GM23338 (cell line): ENCODE results near the gene C6orf15. TPM values are rescaled to one million over a fixed set of nuclear protein-coding genes. Genes with fewer than 3 reads are reported as not detected.

Source experiments
- ATAC-seq: fragments of 200-7000 bp; cut with Tn5 transposase; 3 replicates; pipeline ENCODE4 v1.9.1; 2020
- DNase-seq: peaks from one replicate; pipeline ENCODE4 v3.0.0-alpha.2; 2015; ENCODE audit warnings: low spot score
- H2AFZ ChIP-seq: fragments of 200-600 bp; sonication (generic); 2 replicates; pipeline ENCODE4 v1.8.0; 2016; ENCODE audit warnings: antibody characterized with exemption, mild to moderate bottlenecking, moderate library complexity
- H3F3A ChIP-seq: fragments of 200-600 bp; sonication (generic); replicated peaks from 2 replicates; pipeline ENCODE4 v1.8.0; 2017; ENCODE audit warnings: antibody characterized with exemption, mixed run types, low read depth
- H3K27ac ChIP-seq: fragments of 200-600 bp; sonication (generic); 2 replicates; pipeline ENCODE4 v1.6.1; 2016; ENCODE audit warnings: low read depth
- H3K27me3 ChIP-seq: fragments of 200-600 bp; sonication (generic); 2 replicates; pipeline ENCODE4 v1.8.0; 2016; ENCODE audit warnings: mild to moderate bottlenecking, mixed run types, moderate library complexity; ENCODE audit not compliant: insufficient read depth
- H3K36me3 ChIP-seq: fragments of 200-600 bp; sonication (generic); 2 replicates; pipeline ENCODE4 v1.8.0; 2016; ENCODE audit warnings: mild to moderate bottlenecking; ENCODE audit not compliant: insufficient read depth
- H3K4me1 ChIP-seq: fragments of 200-600 bp; sonication (generic); 2 replicates; pipeline ENCODE4 v1.8.0; 2016; ENCODE audit warnings: mild to moderate bottlenecking, moderate library complexity; ENCODE audit not compliant: insufficient read depth
- H3K4me2 ChIP-seq: fragments of 200-600 bp; sonication (generic); 2 replicates; pipeline ENCODE4 v1.7.1; 2017; ENCODE audit warnings: mixed run types
- H3K4me3 ChIP-seq: fragments of 200-600 bp; sonication (generic); 2 replicates; pipeline ENCODE4 v1.6.1; 2016; ENCODE audit warnings: mixed run types
- H3K79me2 ChIP-seq: fragments of 200-600 bp; sonication (generic); replicated peaks from 2 replicates; pipeline ENCODE4 v1.8.0; 2017; ENCODE audit warnings: mild to moderate bottlenecking; ENCODE audit not compliant: insufficient read depth
- H3K9me2 ChIP-seq: fragments of 200-600 bp; sonication (generic); 2 replicates; pipeline ENCODE4 v1.8.0; 2017; ENCODE audit not compliant: insufficient read depth
- H4K20me1 ChIP-seq: fragments of 200-600 bp; sonication (generic); replicated peaks from 2 replicates; pipeline ENCODE4 v1.8.0; 2017; ENCODE audit warnings: mild to moderate bottlenecking; ENCODE audit not compliant: insufficient read depth
- H3K27ac Mint-ChIP-seq: 2 replicates; pipeline ENCODE4 v1.8.0; 2020; ENCODE audit warnings: inconsistent platforms, mild to moderate bottlenecking, moderate library complexity, mixed read lengths
- H3K27me3 Mint-ChIP-seq: 3 replicates; pipeline ENCODE4 v1.8.0; 2022; ENCODE audit warnings: low read depth, mild to moderate bottlenecking, moderate library complexity, mixed read lengths, inconsistent platforms; ENCODE audit not compliant: insufficient read depth, poor library complexity
- H3K36me3 Mint-ChIP-seq: 3 replicates; pipeline ENCODE4 v1.8.0; 2021; ENCODE audit warnings: low read depth, mild to moderate bottlenecking, inconsistent platforms, moderate library complexity, mixed read lengths
- H3K4me1 Mint-ChIP-seq: 3 replicates; pipeline ENCODE4 v1.8.0; 2020; ENCODE audit warnings: mild to moderate bottlenecking, inconsistent platforms, mixed read lengths
- H3K4me3 Mint-ChIP-seq: 3 replicates; pipeline ENCODE4 v1.8.0; 2021; ENCODE audit warnings: moderate library complexity, mild to moderate bottlenecking, inconsistent platforms, mixed read lengths
- H3K9me3 Mint-ChIP-seq: 3 replicates; pipeline ENCODE4 v1.8.0; 2020; ENCODE audit warnings: moderate library complexity, mild to moderate bottlenecking, inconsistent platforms, mixed read lengths
- CREB1 ChIP-seq: fragments of 250-450 bp; sonication (Bioruptor Pico); IDR thresholded peaks from 2 replicates; pipeline ENCODE4 v1.5.0; 2020; ENCODE audit warnings: low read depth, mild to moderate bottlenecking, moderate library complexity
- EZH2 ChIP-seq: fragments of 200-600 bp; sonication (generic); IDR thresholded peaks from one replicate; pipeline ENCODE4 v1.8.0; 2017; ENCODE audit warnings: antibody characterized with exemption, mild to moderate bottlenecking, low read depth; ENCODE audit not compliant: unreplicated experiment
- EZH2phosphoT487 ChIP-seq: fragments of 200-600 bp; sonication (generic); IDR thresholded peaks from one replicate; pipeline ENCODE4 v1.8.1; 2018; ENCODE audit warnings: antibody characterized with exemption; ENCODE audit not compliant: unreplicated experiment
- JUNB ChIP-seq: IDR thresholded peaks from one replicate; pipeline ENCODE4 v1.6.1; 2016; ENCODE audit warnings: antibody characterized with exemption; ENCODE audit not compliant: unreplicated experiment
- NANOG ChIP-seq: IDR thresholded peaks from 2 replicates; pipeline ENCODE4 v1.6.1; 2016; ENCODE audit warnings: antibody characterized with exemption, borderline replicate concordance
- POLR2AphosphoS5 ChIP-seq: IDR thresholded peaks from 2 replicates; pipeline ENCODE4 v1.6.1; 2016; ENCODE audit warnings: antibody characterized with exemption, low read depth
- STAT1 ChIP-seq: IDR thresholded peaks from one replicate; pipeline ENCODE4 v1.6.1; 2016; ENCODE audit warnings: antibody characterized with exemption; ENCODE audit not compliant: unreplicated experiment
- ZNF114 ChIP-seq: fragments of 250-450 bp; sonication (Bioruptor Pico); IDR thresholded peaks from 2 replicates; pipeline ENCODE4 v1.5.0; 2020; ENCODE audit warnings: mild to moderate bottlenecking, moderate library complexity
- ZNF331 ChIP-seq: fragments of 250-450 bp; sonication (Bioruptor Pico); IDR thresholded peaks from 2 replicates; pipeline ENCODE4 v1.5.0; 2020; ENCODE audit warnings: low read depth, mild to moderate bottlenecking, moderate library complexity
- polyA plus RNA-seq: library from polyadenylated mRNA; unstranded; fragments of >200 nt; fragmentation: Nextera tagmentation; extraction: Ambion mirVana; gene quantifications from 2 replicates; pipeline ENCODE4 v1.2.1, GENCODE V29; 2016
- total RNA-seq: library from RNA; depleted of rRNA; stranded (reverse); fragments of >200 nt; shearing (Covaris generic); gene quantifications from 2 replicates; pipeline ENCODE4 v1.2.3, GENCODE V29; 2014
- TF ChIP-seq, protein P1 (sequence below): IDR thresholded peaks from one replicate; pipeline ENCODE4 v1.6.1; 2018; ENCODE audit warnings: antibody characterized with exemption; ENCODE audit not compliant: unreplicated experiment
- TF ChIP-seq, protein P2 (sequence below): IDR thresholded peaks from 2 replicates; pipeline ENCODE4 v1.6.1; 2016; ENCODE audit warnings: antibody characterized with exemption
- TF ChIP-seq, protein P3 (sequence below): fragments of 250-450 bp; sonication (Bioruptor Pico); IDR thresholded peaks from 2 replicates; pipeline ENCODE4 v1.5.0; 2020; ENCODE audit warnings: mild to moderate bottlenecking, moderate library complexity
- TF ChIP-seq, protein P4 (sequence below), 2 experiments: fragments of 200-600 bp in 1 of 2; sonication (generic) in 1 of 2; conservative IDR thresholded peaks; 2 replicates each; pipeline versions ENCODE4 v1.5.1 to v1.6.1; 2016 to 2017; ENCODE audit warnings: antibody characterized with exemption in 2 of 2, low read depth in 2 of 2, mild to moderate bottlenecking in 2 of 2, moderate library complexity in 1 of 2

Gene C6orf15
- total and polyA plus RNA-seq, 2 experiments from 2014 or later, result not detected

DNA sequence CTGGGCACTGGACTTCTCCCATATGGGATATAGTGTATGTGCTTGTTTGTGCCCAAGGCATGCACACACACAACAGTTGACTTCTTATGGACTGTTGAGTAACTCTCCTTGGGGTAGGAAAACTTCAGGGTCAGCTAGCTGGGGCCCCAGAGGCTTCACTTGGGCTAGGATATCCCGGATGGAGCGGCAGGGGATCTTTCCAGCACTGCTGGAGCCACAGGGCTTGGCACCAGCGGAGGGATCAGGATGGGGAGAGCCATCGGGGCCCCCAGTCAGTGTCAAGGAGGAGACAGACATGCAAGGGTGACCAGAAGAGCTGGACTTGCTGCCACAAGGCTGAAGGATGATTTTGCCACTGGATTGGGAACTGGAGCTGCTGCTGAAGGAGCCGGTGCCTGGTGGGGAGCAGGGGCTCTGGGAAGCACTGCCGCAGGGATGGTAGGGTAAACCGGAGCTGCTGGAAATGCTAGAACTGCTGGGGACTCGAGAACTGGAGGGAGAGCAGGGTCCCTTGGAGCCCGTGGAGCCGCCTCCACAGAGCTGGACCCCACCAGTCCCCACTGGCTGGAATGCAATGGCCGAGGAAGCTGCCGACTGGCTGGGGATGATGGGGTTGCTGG lies 3.7 kb upstream of the C6orf15 start:
- H3K27me3 Mint-ChIP-seq, result peaks cover 13% of the 10 kb centered on the region

More for the DNA sequence above, 3.7 kb upstream of the C6orf15 start:
- no peaks in the 10 kb centered on the region; the same call in 2 of the 3 replicates for H3K36me3 Mint-ChIP-seq
- no peak for DNase-seq
- Histone ChIP-seq H3K36me3 (no peaks in the 10 kb centered on the region), H3K27ac (no peak overlapping the region), H3K79me2 (no peaks in the 10 kb centered on the region), H2AFZ (no peak overlapping the region), H3K4me1 (peaks cover 7% of the 10 kb centered on the region), H4K20me1 (no peaks in the 10 kb centered on the region), H3K4me3 (no peak overlapping the region), H3K27me3 (no peaks in the 10 kb centered on the region), H3K9me2 (peaks cover 7% of the 10 kb centered on the region; the same call in 1 of the 2 replicates), H3K4me2 (no peak overlapping the region), H3F3A (no peaks in the 10 kb centered on the region)
- TF ChIP-seq, protein P1, sequence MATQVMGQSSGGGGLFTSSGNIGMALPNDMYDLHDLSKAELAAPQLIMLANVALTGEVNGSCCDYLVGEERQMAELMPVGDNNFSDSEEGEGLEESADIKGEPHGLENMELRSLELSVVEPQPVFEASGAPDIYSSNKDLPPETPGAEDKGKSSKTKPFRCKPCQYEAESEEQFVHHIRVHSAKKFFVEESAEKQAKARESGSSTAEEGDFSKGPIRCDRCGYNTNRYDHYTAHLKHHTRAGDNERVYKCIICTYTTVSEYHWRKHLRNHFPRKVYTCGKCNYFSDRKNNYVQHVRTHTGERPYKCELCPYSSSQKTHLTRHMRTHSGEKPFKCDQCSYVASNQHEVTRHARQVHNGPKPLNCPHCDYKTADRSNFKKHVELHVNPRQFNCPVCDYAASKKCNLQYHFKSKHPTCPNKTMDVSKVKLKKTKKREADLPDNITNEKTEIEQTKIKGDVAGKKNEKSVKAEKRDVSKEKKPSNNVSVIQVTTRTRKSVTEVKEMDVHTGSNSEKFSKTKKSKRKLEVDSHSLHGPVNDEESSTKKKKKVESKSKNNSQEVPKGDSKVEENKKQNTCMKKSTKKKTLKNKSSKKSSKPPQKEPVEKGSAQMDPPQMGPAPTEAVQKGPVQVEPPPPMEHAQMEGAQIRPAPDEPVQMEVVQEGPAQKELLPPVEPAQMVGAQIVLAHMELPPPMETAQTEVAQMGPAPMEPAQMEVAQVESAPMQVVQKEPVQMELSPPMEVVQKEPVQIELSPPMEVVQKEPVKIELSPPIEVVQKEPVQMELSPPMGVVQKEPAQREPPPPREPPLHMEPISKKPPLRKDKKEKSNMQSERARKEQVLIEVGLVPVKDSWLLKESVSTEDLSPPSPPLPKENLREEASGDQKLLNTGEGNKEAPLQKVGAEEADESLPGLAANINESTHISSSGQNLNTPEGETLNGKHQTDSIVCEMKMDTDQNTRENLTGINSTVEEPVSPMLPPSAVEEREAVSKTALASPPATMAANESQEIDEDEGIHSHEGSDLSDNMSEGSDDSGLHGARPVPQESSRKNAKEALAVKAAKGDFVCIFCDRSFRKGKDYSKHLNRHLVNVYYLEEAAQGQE, result no peak
- TF ChIP-seq NANOG (no peak), EZH2 (no peak), ZNF331 (no peak), JUNB (no peak), POLR2AphosphoS5 (no peak), STAT1 (no peak), CREB1 (CRISPR knock-in tag) (no peak), ZNF114 (CRISPR knock-in tag) (no peak), EZH2phosphoT487 (no peak)
- TF ChIP-seq, protein P2, sequence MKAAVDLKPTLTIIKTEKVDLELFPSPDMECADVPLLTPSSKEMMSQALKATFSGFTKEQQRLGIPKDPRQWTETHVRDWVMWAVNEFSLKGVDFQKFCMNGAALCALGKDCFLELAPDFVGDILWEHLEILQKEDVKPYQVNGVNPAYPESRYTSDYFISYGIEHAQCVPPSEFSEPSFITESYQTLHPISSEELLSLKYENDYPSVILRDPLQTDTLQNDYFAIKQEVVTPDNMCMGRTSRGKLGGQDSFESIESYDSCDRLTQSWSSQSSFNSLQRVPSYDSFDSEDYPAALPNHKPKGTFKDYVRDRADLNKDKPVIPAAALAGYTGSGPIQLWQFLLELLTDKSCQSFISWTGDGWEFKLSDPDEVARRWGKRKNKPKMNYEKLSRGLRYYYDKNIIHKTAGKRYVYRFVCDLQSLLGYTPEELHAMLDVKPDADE, result no peak
- TF ChIP-seq, protein P3, sequence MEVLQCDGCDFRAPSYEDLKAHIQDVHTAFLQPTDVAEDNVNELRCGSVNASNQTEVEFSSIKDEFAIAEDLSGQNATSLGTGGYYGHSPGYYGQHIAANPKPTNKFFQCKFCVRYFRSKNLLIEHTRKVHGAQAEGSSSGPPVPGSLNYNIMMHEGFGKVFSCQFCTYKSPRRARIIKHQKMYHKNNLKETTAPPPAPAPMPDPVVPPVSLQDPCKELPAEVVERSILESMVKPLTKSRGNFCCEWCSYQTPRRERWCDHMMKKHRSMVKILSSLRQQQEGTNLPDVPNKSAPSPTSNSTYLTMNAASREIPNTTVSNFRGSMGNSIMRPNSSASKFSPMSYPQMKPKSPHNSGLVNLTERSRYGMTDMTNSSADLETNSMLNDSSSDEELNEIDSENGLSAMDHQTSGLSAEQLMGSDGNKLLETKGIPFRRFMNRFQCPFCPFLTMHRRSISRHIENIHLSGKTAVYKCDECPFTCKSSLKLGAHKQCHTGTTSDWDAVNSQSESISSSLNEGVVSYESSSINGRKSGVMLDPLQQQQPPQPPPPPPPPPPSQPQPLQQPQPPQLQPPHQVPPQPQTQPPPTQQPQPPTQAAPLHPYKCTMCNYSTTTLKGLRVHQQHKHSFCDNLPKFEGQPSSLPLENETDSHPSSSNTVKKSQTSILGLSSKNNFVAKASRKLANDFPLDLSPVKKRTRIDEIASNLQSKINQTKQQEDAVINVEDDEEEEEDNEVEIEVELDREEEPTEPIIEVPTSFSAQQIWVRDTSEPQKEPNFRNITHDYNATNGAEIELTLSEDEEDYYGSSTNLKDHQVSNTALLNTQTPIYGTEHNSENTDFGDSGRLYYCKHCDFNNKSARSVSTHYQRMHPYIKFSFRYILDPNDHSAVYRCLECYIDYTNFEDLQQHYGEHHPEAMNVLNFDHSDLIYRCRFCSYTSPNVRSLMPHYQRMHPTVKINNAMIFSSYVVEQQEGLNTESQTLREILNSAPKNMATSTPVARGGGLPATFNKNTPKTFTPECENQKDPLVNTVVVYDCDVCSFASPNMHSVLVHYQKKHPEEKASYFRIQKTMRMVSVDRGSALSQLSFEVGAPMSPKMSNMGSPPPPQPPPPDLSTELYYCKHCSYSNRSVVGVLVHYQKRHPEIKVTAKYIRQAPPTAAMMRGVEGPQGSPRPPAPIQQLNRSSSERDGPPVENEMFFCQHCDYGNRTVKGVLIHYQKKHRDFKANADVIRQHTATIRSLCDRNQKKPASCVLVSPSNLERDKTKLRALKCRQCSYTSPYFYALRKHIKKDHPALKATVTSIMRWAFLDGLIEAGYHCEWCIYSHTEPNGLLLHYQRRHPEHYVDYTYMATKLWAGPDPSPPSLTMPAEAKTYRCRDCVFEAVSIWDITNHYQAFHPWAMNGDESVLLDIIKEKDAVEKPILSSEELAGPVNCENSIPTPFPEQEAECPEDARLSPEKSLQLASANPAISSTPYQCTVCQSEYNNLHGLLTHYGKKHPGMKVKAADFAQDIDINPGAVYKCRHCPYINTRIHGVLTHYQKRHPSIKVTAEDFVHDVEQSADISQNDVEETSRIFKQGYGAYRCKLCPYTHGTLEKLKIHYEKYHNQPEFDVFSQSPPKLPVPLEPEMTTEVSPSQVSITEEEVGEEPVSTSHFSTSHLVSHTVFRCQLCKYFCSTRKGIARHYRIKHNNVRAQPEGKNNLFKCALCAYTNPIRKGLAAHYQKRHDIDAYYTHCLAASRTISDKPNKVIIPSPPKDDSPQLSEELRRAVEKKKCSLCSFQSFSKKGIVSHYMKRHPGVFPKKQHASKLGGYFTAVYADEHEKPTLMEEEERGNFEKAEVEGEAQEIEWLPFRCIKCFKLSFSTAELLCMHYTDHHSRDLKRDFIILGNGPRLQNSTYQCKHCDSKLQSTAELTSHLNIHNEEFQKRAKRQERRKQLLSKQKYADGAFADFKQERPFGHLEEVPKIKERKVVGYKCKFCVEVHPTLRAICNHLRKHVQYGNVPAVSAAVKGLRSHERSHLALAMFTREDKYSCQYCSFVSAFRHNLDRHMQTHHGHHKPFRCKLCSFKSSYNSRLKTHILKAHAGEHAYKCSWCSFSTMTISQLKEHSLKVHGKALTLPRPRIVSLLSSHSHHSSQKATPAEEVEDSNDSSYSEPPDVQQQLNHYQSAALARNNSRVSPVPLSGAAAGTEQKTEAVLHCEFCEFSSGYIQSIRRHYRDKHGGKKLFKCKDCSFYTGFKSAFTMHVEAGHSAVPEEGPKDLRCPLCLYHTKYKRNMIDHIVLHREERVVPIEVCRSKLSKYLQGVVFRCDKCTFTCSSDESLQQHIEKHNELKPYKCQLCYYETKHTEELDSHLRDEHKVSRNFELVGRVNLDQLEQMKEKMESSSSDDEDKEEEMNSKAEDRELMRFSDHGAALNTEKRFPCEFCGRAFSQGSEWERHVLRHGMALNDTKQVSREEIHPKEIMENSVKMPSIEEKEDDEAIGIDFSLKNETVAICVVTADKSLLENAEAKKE (CRISPR knock-in tag), result no peak
- TF ChIP-seq, protein P4, sequence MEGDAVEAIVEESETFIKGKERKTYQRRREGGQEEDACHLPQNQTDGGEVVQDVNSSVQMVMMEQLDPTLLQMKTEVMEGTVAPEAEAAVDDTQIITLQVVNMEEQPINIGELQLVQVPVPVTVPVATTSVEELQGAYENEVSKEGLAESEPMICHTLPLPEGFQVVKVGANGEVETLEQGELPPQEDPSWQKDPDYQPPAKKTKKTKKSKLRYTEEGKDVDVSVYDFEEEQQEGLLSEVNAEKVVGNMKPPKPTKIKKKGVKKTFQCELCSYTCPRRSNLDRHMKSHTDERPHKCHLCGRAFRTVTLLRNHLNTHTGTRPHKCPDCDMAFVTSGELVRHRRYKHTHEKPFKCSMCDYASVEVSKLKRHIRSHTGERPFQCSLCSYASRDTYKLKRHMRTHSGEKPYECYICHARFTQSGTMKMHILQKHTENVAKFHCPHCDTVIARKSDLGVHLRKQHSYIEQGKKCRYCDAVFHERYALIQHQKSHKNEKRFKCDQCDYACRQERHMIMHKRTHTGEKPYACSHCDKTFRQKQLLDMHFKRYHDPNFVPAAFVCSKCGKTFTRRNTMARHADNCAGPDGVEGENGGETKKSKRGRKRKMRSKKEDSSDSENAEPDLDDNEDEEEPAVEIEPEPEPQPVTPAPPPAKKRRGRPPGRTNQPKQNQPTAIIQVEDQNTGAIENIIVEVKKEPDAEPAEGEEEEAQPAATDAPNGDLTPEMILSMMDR (conservative IDR thresholded peaks at IDR 0.05; ENCODE audit: low read depth in 2 of 2), result no peak
- no peak overlapping the region for H3K4me3 Mint-ChIP-seq
- peaks cover 23% of the 10 kb centered on the region for H3K4me1 Mint-ChIP-seq
- no peaks in the 10 kb centered on the region; the same call in 2 of the 3 replicates for H3K9me3 Mint-ChIP-seq
- no peak for ATAC-seq
- no peak overlapping the region for H3K27ac Mint-ChIP-seq
